Activated CD4-positive, alpha-beta T cell treated with anti-CD3 and anti-CD28 coated beads, Interleukin-2, amount 50 U/mL, for 24 hours (primary cell): ENCODE measurements around the gene SLC4A3.

Experiments
- DNase-seq, 2 donors: peaks; one replicate each; pipeline ENCODE4 v3.0.0-alpha.2; 2020; ENCODE audit warnings: low read depth in 1 of 2, low spot score in 1 of 2

Gene SLC4A3

DNA sequence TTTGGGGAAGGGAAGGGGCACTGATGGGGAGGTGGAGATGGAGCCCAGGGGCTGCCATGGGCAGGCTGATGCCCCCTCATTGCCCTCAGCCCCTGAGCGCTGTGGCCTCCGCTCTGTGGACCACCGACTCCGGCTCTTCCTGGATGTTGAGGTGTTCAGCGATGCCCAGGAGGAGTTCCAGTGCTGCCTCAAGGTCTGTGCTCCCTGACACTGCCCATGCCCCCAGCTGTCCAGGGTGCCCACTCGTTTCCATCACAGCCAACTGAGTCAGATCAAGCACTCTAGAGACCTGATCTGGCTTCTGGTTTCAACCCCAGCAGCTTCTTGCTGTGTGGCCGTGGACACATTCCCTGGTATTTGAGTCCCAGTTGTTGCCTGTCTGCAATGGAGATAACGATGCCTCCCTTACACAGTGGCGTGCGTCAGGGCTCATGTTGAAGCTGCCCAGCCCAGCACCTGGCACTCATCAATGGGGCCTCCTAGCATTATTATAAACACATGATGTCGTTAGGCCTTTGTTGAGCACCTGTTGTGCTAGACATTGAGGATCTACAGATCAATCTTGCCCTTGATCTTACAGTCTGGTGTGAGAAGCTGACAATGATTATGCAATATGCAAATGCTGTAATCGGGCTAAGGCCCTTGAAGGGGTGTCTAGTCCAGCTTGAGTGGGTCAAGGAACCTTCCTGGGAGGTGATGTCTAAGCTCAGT lies 15.4 kb upstream of the SLC4A3 start:
- DNase-seq: no peak

DNA sequence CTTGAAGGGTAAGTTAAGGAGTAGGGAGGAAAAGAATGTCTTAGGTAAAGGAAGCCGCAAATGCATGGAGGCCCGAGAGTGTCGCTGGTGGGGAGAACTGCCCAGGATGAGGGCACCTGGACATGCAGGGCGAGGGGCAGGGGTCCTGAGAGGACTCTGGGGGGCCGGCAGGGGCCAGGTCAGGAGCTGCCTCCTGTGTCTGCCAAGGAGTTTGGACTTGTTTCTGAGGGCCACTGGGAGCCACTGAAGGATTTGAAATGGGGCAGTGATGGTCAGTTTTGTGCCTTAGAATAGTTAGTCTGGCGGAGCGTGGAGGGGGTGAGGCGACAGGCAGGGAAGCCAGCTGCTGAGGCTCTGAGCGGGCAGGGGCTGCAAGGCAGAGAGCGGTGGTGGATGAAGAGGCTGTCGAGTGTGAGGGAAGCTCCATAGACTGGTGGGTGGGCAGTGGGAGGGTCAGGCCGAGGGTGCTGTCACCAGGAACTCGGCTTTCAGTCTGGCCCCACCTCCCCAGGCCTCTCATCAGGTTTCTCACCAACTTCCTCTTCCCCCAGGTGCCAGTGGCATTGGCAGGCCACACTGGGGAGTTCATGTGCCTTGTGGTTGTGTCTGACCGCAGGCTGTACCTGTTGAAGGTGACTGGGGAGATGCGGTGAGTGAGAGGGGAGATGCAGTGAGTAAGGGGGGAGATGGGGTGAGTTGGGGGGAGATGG lies 14.7 kb upstream of the SLC4A3 start:
- DNase-seq: no peak

DNA sequence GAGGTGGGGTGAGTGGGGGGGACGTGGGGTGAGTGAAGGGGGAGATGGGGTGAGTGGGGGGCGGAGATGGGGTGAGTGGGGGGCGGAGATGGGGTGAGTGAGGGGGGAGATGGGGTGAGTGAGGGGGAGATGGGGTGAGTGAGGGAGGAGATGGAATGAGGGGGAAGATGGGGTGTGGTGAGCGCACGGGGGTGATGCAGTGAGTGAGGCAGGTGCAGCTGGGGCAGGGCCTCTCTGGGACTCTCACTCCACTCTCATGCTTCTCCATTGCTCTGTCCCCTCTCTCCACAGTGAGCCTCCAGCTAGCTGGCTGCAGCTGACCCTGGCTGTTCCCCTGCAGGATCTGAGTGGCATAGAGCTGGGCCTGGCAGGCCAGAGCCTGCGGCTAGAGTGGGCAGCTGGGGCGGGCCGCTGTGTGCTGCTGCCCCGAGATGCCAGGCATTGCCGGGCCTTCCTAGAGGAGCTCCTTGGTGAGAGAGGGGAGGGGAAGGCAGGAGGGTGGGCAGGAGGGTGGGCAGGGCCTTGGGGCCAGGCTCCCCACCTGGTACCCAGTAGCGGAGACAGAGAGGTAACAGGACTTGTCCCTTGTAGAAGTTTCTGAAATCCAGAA lies 13.9 kb upstream of the SLC4A3 start:
- no peak for DNase-seq

GRCh38 chr2:219614076-219614860 lies 13.2 kb upstream of the SLC4A3 start:
- DNase-seq: no peak

DNA sequence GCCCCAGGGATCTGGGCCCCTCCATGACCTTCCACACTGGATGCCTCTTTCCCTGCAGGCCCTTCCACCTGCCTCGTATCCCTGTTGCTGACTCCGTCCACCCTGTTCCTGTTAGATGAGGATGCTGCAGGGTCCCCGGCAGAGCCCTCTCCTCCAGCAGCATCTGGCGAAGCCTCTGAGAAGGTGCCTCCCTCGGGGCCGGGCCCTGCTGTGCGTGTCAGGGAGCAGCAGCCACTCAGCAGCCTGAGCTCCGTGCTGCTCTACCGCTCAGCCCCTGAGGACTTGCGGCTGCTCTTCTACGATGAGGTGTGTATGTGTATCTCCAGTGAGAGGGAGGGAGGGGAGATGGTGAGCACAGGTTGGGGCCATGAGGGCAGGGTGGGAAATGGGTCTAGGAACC lies 12.4 kb upstream of the SLC4A3 start:
- no peak for DNase-seq

DNA sequence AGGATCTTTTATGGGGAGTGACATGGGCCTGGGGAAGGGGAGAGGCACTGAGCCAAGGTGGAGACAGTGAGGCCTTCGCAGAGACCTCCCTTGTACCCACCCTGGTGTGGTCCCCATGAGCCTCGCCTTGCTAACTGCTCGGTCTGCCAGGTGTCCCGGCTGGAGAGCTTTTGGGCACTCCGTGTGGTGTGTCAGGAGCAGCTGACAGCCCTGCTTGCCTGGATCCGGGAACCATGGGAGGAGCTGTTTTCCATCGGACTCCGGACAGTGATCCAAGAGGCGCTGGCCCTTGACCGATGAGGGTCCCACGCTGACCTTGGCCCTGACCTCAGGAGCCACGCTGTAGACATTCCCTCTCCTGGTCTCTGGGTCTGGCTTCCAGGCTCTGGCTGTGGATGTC lies 11.5 kb upstream of the SLC4A3 start:
- DNase-seq: no peak

- no peak for DNase-seq
These were observed 10.9 kb upstream of the SLC4A3 start for GRCh38 chr2:219616550-219616949.

DNA sequence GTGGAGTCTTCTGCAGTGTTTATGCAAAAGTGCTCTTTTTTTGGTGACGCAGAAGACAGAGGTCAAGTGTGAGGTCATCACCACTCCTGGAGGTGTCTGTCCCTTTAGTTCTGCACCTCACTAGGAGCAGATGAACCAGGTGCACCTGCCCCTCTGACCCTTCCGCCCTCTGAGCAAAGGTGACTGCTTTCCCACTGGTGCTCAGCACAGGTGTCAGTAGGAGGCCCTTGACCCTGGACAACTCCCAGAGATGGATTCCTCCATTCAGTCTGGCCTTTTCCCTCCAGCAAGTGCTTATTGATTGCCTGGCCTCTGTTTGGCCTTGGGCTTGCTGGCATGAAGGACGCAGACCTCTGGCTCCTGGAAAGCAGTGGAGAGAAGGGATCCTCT lies 8.7 kb upstream of the SLC4A3 start:
- no peak for DNase-seq

- no peak for DNase-seq
These were observed 8.2 kb upstream of the SLC4A3 start for GRCh38 chr2:219619235-219619634.

- DNase-seq: no peak
These were observed 6.9 kb upstream of the SLC4A3 start for GRCh38 chr2:219620546-219620945.

- DNase-seq: no peak
These were observed 5.5 kb upstream of the SLC4A3 start for GRCh38 chr2:219621935-219622334.

DNA sequence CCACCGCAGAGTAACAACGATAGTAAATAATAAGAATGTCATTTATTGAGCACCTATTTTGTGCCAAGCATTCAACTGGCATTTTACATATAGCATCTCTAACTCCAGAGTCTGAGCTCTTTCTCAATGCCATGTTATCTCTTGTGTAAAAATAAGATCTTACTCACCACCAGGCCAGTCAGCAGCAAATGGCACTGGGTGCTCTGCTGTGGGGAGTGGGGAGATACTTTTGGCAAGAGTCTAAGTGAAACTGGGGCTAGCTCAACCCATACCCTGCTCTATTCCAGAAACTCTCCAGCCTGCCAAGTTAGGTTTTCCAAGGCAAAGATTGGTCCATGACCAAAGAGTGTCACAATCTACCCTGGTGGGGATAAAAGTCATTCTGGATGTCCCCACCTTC lies 5.0 kb upstream of the SLC4A3 start:
- DNase-seq: no peak

DNA sequence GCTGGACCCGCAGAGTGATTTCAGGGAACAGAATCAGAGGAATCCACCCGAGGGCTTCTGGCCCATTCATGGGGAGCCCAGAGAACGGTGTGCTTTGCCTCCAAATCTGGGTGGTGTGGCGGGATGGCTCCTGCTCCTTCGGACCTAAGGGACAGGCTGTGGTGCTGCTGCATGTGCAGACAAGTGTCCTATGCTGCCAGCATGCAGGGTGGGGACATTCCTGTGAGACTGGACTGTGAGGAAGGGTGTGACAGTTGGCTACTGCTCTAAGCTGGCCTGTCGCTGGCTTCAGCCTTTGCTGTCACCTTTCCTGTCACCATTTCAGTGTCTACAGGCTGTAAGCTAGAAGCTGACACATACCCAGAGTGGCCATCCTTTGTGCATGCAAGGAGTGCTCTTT lies 2.9 kb upstream of the SLC4A3 start:
- no peak for DNase-seq

DNA sequence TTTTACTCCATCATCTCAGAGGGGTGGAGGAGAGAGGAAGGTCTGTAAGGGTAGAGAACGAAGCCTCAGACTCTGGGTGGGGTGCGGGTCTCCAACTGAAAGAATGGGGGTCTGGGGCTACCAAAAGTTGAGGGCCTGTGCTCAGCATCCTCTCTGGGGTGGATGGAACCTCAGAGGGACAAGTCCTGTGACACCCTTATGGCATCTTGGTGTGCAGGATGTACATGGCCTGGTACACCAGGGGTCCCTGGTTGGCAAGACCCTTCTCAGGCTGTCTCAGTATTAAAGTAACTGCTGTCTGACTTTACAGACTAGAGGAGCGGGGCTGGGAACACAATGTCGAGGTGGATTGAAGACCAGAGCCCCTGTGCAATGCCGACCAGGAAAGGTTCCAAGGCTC lies 2.3 kb upstream of the SLC4A3 start:
- no peak for DNase-seq

GRCh38 chr2:219626540-219626939 lies 890 bp upstream of the SLC4A3 start:
- no peak for DNase-seq

- no peak for DNase-seq
These were observed 980 bp downstream of the SLC4A3 start for GRCh38 chr2:219628235-219628985.

DNA sequence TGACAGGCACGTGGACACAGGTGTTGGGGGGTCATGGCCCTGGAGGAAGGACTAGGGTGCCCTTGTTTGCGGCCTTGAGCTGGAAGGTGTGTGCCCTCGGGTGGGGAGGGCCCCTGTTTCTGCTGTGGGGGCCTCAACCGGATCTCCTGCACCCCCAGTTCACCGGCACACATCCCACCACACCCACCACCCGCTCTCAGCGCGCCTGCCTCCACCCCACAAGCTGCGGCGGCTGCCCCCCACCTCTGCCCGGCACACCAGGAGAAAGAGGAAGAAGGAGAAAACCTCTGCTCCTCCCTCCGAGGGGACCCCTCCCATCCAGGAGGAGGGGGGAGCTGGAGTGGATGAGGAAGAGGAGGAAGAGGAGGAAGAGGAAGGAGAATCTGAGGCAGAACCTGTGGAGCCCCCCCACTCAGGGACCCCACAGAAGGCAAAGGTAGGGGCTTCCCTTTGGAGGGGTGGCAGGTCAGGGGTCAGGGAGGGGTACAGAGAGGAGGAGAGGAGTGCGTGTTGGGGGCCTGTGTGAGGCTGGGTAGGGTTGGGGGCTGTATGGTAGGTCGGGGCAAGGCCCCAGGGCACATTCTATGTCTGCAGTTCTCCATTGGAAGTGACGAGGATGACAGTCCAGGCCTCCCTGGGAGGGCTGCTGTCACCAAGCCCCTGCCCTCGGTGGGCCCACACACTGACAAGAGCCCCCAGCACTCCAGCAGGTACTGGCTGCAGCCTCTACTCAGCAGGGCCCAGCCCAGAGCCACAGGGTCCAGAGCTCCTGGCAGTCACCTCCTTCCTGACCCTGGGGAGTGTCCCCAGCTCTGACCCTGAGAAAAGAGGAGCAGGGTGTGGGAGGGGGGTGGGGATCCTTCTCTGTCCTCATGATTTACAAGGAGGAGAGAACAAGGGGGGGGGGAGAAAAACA lies 1.8 kb downstream of the SLC4A3 start:
- DNase-seq: no peak

GRCh38 chr2:219629976-219630695 lies 2.7 kb downstream of the SLC4A3 start:
- no peak for DNase-seq

DNA sequence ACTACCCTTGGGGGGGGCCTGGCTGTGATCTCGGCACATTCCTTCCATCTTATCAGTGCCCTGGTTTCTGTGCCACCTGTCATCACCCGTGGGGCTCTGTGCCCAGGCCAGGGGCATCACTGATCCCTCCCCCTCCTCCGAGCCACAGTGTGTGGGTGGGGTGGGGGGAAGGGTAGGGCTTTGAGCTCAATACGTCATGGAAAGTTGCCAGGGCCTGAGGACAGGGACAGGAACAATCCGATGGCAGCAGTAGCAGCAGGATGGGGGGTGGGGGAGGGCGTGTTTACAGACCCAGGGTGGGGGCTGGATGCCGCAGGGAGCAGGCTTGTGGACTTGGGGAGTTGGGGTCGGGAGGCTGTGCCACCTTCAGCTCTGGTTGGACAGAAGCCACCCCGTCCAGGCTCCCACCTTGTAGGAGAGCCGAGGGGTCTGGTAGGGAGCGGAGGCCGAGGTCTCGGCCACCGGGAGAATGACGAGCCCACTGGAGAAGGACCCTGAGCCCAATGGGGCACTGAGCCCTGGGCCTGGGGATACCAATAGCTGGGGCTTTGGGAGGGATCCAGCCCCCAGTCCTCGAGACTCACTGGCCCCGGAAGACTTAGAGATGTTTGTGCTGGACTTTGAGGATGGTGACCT lies 3.5 kb downstream of the SLC4A3 start:
- DNase-seq: no peak
